Transverse colon (tissue), 4 donors: ENCODE results near the gene PTPN1. TPM values are rescaled to one million over a fixed set of nuclear protein-coding genes. Genes with fewer than 3 reads are reported as not detected.

Experiments
- DNase-seq: peaks from one replicate; pipeline ENCODE4 v3.0.0-alpha.2; 2019
- H3K27ac ChIP-seq, 4 donors: fragments of 200-600 bp; sonication (generic); 2 replicates each; pipeline ENCODE4 v1.5.1; 2016 to 2018; ENCODE audit warnings: inconsistent platforms in 4 of 4
- H3K27me3 ChIP-seq: fragments of 200-600 bp; sonication (generic); 2 replicates; pipeline ENCODE4 v1.5.1; 2017; ENCODE audit warnings: inconsistent platforms
- H3K36me3 ChIP-seq, 4 donors: fragments of 200-600 bp; sonication (generic); 2 replicates each; pipeline ENCODE4 v1.5.1; 2017 to 2019; ENCODE audit warnings: inconsistent platforms in 4 of 4
- H3K4me1 ChIP-seq, 4 donors: fragments of 200-600 bp; sonication (generic); 2 replicates each; pipeline ENCODE4 v1.5.1; 2017 to 2020; ENCODE audit warnings: inconsistent platforms in 4 of 4
- H3K4me3 ChIP-seq, 4 donors: fragments of 200-600 bp; sonication (generic); 1 replicate in 1 of 4; 2 replicates in 3 of 4; pipeline versions ENCODE4 v1.5.1 to v1.6.1; 2017 to 2019; ENCODE audit warnings: inconsistent platforms in 4 of 4
- H3K9me3 ChIP-seq, 2 donors: fragments of 200-600 bp; sonication (generic); 2 replicates each; pipeline ENCODE4 v1.5.1; 2017 to 2019; ENCODE audit warnings: inconsistent platforms in 2 of 2
- CTCF ChIP-seq, 5 experiments: fragments of 200-600 bp in 3 of 5; fragments of 450-650 bp in 2 of 5; sonication (generic) in 3 of 5; IDR thresholded peaks; 1 replicate in 2 of 5; 2 replicates in 3 of 5; pipeline ENCODE4 v1.5.1; 2016 to 2017; ENCODE audit warnings: antibody characterized with exemption in 5 of 5, inconsistent platforms in 3 of 5, mild to moderate bottlenecking in 2 of 5, moderate library complexity in 1 of 5
- EP300 ChIP-seq: sonication (generic); formaldehyde crosslinking; IDR thresholded peaks from one replicate; pipeline ENCODE4 v1.6.1; 2017; ENCODE audit warnings: antibody characterized with exemption, low read depth
- POLR2A ChIP-seq: fragments of 450-650 bp; IDR thresholded peaks from one replicate; pipeline ENCODE4 v1.6.1; 2016; ENCODE audit warnings: antibody characterized with exemption, mild to moderate bottlenecking, moderate library complexity
- POLR2AphosphoS5 ChIP-seq, 3 donors: sonication (generic); formaldehyde crosslinking; IDR thresholded peaks; one replicate each; pipeline ENCODE4 v1.6.1; 2016; ENCODE audit warnings: antibody characterized with exemption in 3 of 3
- WGBS, 2 donors: methylation state at CpG; one replicate each; pipeline ENCODE4 v1.1.5; 2018; ENCODE audit warnings: low coverage in 1 of 2; 5-methylcytosine and 5-hydroxymethylcytosine counted together
- in situ Hi-C, 4 donors: fragments of 200-750 bp; cut with MboI; loops; one replicate each; pipeline versions ENCODE4 v1.15.0 to v1.15.1; 2017; ENCODE audit warnings: low sequenced_read_pairs in 3 of 4, low pct_ligation_motif_present in 1 of 4, low pct_unique_long_range_greater_than_20kb in 1 of 4
- intact Hi-C: fragments of 100-400 bp; cut with DNase I; formaldehyde crosslinking; loops from one replicate; pipeline ENCODE4 v1.15.1; 2023; ENCODE audit warnings: low total_unique reads
- total RNA-seq, 4 donors: library from RNA; depleted of rRNA; stranded (reverse); fragments of >200 nt; gene quantifications; one replicate each; pipeline ENCODE4 v1.1.0, GENCODE V29; 2016

The PTPN1 gene
- total RNA-seq, 4 donors from 2014 or later: 19.3 to 34.8 (median 28.8) TPM

- Histone ChIP-seq H3K36me3 (no peaks in the 10 kb centered on the region), H3K27me3 (no peaks in the 10 kb centered on the region), H3K27ac (peak overlapping the region; percentile 74 to 93 (median 76)), H3K4me3 (no peak overlapping the region), H3K4me1 (peaks cover 55 to 100% (median 94%) of the 10 kb centered on the region in 4 donors), H3K9me3 (no peaks in the 10 kb centered on the region)
- TF ChIP-seq POLR2AphosphoS5 (IDR thresholded peaks at IDR 0.05): no peak
- no peak for TF ChIP-seq EP300
- no peak for TF ChIP-seq POLR2A
- TF ChIP-seq CTCF (IDR thresholded peaks at IDR 0.05): no peak
- no peak for DNase-seq
- intact Hi-C loops (no loop called here), in situ Hi-C loops (no loop called here)
- WGBS, 2 donors: 30 to 40% methylated on average over 4 of the region's 4 CpGs
Measured at GRCh38 chr20:50518270-50518721, 8.1 kb downstream of the PTPN1 start.

- intact Hi-C loops: no loop called here
- peak; percentile 43 for DNase-seq
- TF ChIP-seq POLR2A (peak; percentile 27), POLR2AphosphoS5 (IDR thresholded peaks at IDR 0.05) (peak in 2 of 3 donors; percentile 18 to 44), EP300 (no peak), CTCF (IDR thresholded peaks at IDR 0.05) (no peak)
- no peak overlapping the region for H3K4me3 ChIP-seq
- H3K4me1 ChIP-seq: peaks cover 53 to 98% (median 92%) of the 10 kb centered on the region in 4 donors
- in situ Hi-C loops: no loop called here
- whole genome bisulfite sequencing, 2 donors: 47 to 53% methylated on average over 4 to 5 of the region's 5 CpGs
- no peaks in the 10 kb centered on the region for H3K36me3 ChIP-seq
- H3K27me3 ChIP-seq: no peaks in the 10 kb centered on the region
- H3K9me3 ChIP-seq: no peaks in the 10 kb centered on the region
- peak overlapping the region; percentile 74 to 93 (median 76) for H3K27ac ChIP-seq
Measured at GRCh38 chr20:50519036-50519762, 9.0 kb downstream of the PTPN1 start.

DNA sequence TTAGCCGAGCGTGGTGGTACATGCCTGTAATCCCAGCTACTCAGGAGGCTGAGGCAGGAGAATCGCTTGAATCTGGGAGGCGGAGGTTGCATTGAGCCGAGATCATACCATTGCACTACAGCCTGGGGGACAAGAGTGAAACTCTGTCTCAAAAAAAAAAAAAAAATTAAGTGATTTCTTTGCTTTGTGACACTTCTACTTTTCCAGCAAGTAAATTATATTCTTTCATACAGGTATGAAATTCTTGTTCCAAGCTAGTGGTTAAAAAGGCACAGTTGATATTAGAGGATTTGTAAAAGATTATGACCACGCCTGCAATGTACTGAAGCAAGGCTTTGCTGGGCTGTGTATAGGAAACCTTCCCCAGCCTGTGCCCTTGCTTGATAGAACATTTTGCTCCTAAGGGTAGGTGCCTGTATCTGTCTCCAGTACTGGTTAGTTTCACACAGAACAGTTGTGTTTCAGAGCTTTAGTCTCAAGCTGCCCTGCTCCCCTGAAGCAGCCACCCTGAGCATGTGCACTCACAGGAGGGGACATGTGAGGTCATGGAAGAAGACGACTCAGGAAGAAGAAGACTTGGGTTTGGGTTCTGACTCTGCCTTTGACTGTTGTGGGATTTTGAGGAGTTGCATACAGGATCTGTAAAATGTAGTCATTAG is 10.2 kb downstream of the PTPN1 start:
- H3K4me1 ChIP-seq: peaks cover 53 to 90% (median 83%) of the 10 kb centered on the region in 4 donors
- intact Hi-C loops (no loop called here), in situ Hi-C loops (no loop called here)
- H3K27me3 ChIP-seq: no peaks in the 10 kb centered on the region
- H3K27ac ChIP-seq: peak overlapping the region; percentile 74 to 93 (median 76)
- no peaks in the 10 kb centered on the region for H3K9me3 ChIP-seq
- peak; percentile 38 for DNase-seq
- H3K4me3 ChIP-seq: no peak overlapping the region
- 77 to 85% methylated on average over 6 to 7 of the region's 7 CpGs for WGBS, 2 donors
- TF ChIP-seq EP300 (no peak), CTCF (IDR thresholded peaks at IDR 0.05) (no peak), POLR2AphosphoS5 (IDR thresholded peaks at IDR 0.05) (peak in 1 of 3 donors; percentile 34), POLR2A (no peak)
- H3K36me3 ChIP-seq: no peaks in the 10 kb centered on the region

DNA sequence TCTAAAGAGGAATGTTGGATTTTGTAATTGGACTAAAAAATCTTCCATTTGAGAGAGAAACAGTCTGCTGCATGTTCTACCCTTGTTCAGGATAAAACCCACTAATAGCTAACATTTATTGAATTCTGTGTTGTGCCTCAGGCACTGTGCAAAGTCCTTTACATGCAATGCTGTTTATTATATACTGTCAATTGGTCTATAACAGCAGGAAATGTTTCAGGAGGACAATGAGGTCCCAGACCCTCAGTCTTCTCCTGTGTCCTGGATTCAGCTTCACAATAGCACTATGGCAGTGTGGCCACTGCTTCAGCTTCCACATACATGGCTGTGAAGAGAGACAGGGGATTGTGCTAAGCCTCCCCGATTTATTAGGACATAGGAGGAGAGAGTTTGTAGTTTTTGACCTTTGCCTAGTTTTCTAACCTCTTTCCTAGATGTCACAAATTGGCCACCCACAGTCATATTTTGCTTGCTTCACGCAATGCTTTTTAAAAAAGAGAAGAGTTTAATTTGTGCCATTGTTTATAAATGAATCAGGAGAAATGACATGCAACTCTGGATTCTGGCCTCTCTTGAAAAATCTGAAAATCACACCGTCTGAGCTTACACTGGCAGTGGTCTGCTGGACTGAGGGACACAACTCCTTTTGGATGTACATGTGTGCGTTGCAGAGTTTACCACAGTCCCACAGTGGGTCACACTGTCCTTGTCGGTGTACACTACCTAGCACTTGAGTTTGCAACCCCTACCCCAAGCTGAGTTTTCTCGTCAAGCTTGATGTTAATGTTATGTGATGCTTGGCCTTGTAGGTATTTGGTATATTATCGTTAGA is 11.3 kb downstream of the PTPN1 start:
- Histone ChIP-seq H3K9me3 (no peaks in the 10 kb centered on the region), H3K36me3 (no peaks in the 10 kb centered on the region), H3K4me3 (no peak overlapping the region), H3K27ac (peak overlapping the region; percentile 74 to 93 (median 76)), H3K27me3 (no peaks in the 10 kb centered on the region), H3K4me1 (peaks cover 54 to 89% (median 79%) of the 10 kb centered on the region in 4 donors)
- no peak for DNase-seq
- intact Hi-C loops (no loop called here), in situ Hi-C loops (no loop called here)
- WGBS, 2 donors: 50 to 85% methylated on average over 1 to 7 of the region's 7 CpGs
- TF ChIP-seq POLR2AphosphoS5 (IDR thresholded peaks at IDR 0.05) (no peak), CTCF (IDR thresholded peaks at IDR 0.05) (no peak), POLR2A (no peak), EP300 (no peak)
